HepG2 (cell line): ENCODE measurements around the gene CSTF3. TPM values are rescaled to one million over a fixed set of nuclear protein-coding genes. Genes with fewer than 3 reads are reported as not detected.

Experiments
- ATAC-seq: fragments of 200-7000 bp; cut with Tn5 transposase; 3 replicates; pipeline ENCODE4 v1.9.1; 2020; ENCODE audit warnings: mild to moderate bottlenecking, moderate library complexity
- BruUV-seq: library from RNA; stranded (reverse); fragments of 400-500 nt; replicated peaks from 2 replicates; lab custom pipeline; 2021; lab: Mats Ljungman, UMichigan
- CTCF ChIA-PET: fragments of 300-600 bp; formaldehyde crosslinking; extraction: SDS; loops from one replicate; lab custom pipeline; 2021; ENCODE audit warnings: low total read pairs, inconsistent platforms, low intra/inter-chr PET ratio; lab: Yijun Ruan, JAX
- POLR2A ChIA-PET: fragments of 350-600 bp; sonication (Branson Sonifier 250); formaldehyde crosslinking; loops from one replicate; lab custom pipeline; 2020; ENCODE audit warnings: antibody characterized with exemption, inconsistent platforms; lab: Yijun Ruan, JAX
- DNase-seq: peaks from one replicate; pipeline ENCODE4 v3.0.0-alpha.2; 2015; ENCODE audit warnings: low spot score
- FAIRE-seq: peaks from 3 replicates; lab custom pipeline; 2011; peaks lifted over from hg19 to GRCh38; lab: Jason Lieb, UNC
- H2AFZ ChIP-seq: one replicate; pipeline ENCODE4 v1.6.1; 2011; ENCODE audit warnings: low read length, inconsistent platforms
- H3K27ac ChIP-seq: fragments of 300-600 bp; 3 replicates; pipeline ENCODE4 v1.8.0; 2011; ENCODE audit warnings: mixed run types, mild to moderate bottlenecking, mixed read lengths, low read length, inconsistent platforms; ENCODE audit not compliant: insufficient read depth; ENCODE audit errors: extremely low read length
- H3K27me3 ChIP-seq, 2 experiments: fragments of 200-600 bp in 1 of 2; 2 replicates in 1 of 2; 3 replicates in 1 of 2; pipeline versions ENCODE4 v1.6.0 to v1.8.0; 2011; ENCODE audit warnings: low read length in 2 of 2, mild to moderate bottlenecking in 2 of 2, moderate library complexity in 2 of 2, inconsistent platforms in 1 of 2; ENCODE audit not compliant: insufficient read depth in 2 of 2, control insufficient read depth in 1 of 2
- H3K36me3 ChIP-seq, 2 experiments: fragments of 200-600 bp in 1 of 2; replicated peaks in 1 of 2; 2 replicates in 1 of 2; 3 replicates in 1 of 2; pipeline versions ENCODE4 v1.5.1 to v1.8.0; 2011; ENCODE audit warnings: low read length in 2 of 2, inconsistent platforms in 1 of 2; ENCODE audit not compliant: insufficient read depth in 2 of 2, control insufficient read depth in 1 of 2
- H3K4me1 ChIP-seq: 2 replicates; pipeline ENCODE4 v1.5.1; 2012; ENCODE audit warnings: low read length, inconsistent platforms; ENCODE audit not compliant: insufficient read depth
- H3K4me2 ChIP-seq: 2 replicates; pipeline ENCODE4 v1.6.0; 2011; ENCODE audit warnings: low read depth, low read length, inconsistent platforms
- H3K4me3 ChIP-seq, 3 experiments: fragments of 200-600 bp in 1 of 3; sonication (generic), shearing (Covaris generic) in 1 of 3; replicated peaks in 1 of 3; 2 replicates each; pipeline ENCODE4 v1.5.1; 2011 to 2016; ENCODE audit warnings: low read length in 3 of 3, inconsistent platforms in 2 of 3, low read depth in 2 of 3, mild to moderate bottlenecking in 2 of 3, control low read depth in 1 of 3, mixed read lengths in 1 of 3; ENCODE audit not compliant: insufficient read depth in 1 of 3
- H3K79me2 ChIP-seq: one replicate; pipeline ENCODE4 v1.6.1; 2011; ENCODE audit warnings: low read length, inconsistent platforms; ENCODE audit not compliant: insufficient read depth
- H3K9ac ChIP-seq: 2 replicates; pipeline ENCODE4 v1.6.0; 2011; ENCODE audit warnings: mild to moderate bottlenecking, low read depth, low read length, inconsistent platforms; ENCODE audit not compliant: insufficient read depth
- H3K9me3 ChIP-seq: 2 replicates; pipeline ENCODE4 v1.5.1; 2012; ENCODE audit warnings: mild to moderate bottlenecking, low read length
- H4K20me1 ChIP-seq: 2 replicates; pipeline ENCODE4 v1.6.0; 2011; ENCODE audit warnings: inconsistent platforms, mild to moderate bottlenecking, low read length, moderate library complexity; ENCODE audit not compliant: insufficient read depth
- ARHGAP35 ChIP-seq: sonication (generic); formaldehyde crosslinking; IDR thresholded peaks from 2 replicates; pipeline ENCODE4 v1.9.0; 2022; ENCODE audit warnings: mild to moderate bottlenecking, inconsistent platforms, moderate library complexity, missing genetic modification reagents, borderline replicate concordance
- CEBPG ChIP-seq: IDR thresholded peaks from 2 replicates; pipeline ENCODE4 v1.6.1; 2016
- CSRNP1 ChIP-seq: sonication (generic); formaldehyde crosslinking; IDR thresholded peaks from 2 replicates; pipeline ENCODE4 v1.8.1; 2023; ENCODE audit warnings: mild to moderate bottlenecking, missing genetic modification reagents
- ELF3 ChIP-seq: IDR thresholded peaks from 2 replicates; pipeline ENCODE4 v1.6.1; 2016; ENCODE audit warnings: missing genetic modification reagents, missing compliant biosample characterization
- KDM1A ChIP-seq: IDR thresholded peaks from 2 replicates; pipeline ENCODE4 v1.6.1; 2016; ENCODE audit warnings: missing compliant biosample characterization
- KDM5A ChIP-seq: fragments of 200-600 bp; sonication (generic); IDR thresholded peaks from 2 replicates; pipeline ENCODE4 v1.7.0; 2018; ENCODE audit warnings: antibody characterized with exemption, mild to moderate bottlenecking, low read length, borderline replicate concordance
- MED1 ChIP-seq: sonication (generic); formaldehyde crosslinking; IDR thresholded peaks from 2 replicates; pipeline ENCODE4 v1.4.0; 2020; ENCODE audit warnings: missing genetic modification reagents
- PRPF4 ChIP-seq: fragments of 200-400 bp; formaldehyde crosslinking; IDR thresholded peaks from 2 replicates; pipeline ENCODE4 v1.6.1; 2016; ENCODE audit warnings: low read length, low read depth; ENCODE audit not compliant: poor library complexity, severe bottlenecking
- SP1 ChIP-seq, 2 experiments: fragments of 450-650 bp in 1 of 2; sonication (generic) in 1 of 2; formaldehyde crosslinking in 1 of 2; IDR thresholded peaks; 2 replicates each; pipeline versions ENCODE4 v1.4.0 to v1.6.1; 2016 to 2020; ENCODE audit warnings: missing genetic modification reagents in 1 of 2
- TBX2 ChIP-seq: sonication (generic); formaldehyde crosslinking; IDR thresholded peaks from 2 replicates; pipeline ENCODE4 v1.5.0; 2020; ENCODE audit warnings: missing genetic modification reagents, mild to moderate bottlenecking, borderline replicate concordance
- TRIM24 ChIP-seq: sonication (generic); formaldehyde crosslinking; IDR thresholded peaks from 2 replicates; pipeline ENCODE4 v1.8.0; 2022; ENCODE audit warnings: mild to moderate bottlenecking, missing genetic modification reagents
- ZBTB3 ChIP-seq: sonication (generic); formaldehyde crosslinking; IDR thresholded peaks from 2 replicates; pipeline ENCODE4 v1.4.0; 2020; ENCODE audit warnings: low read depth, mild to moderate bottlenecking, moderate library complexity, missing genetic modification reagents, borderline replicate concordance
- ZFP82 ChIP-seq: sonication (generic); formaldehyde crosslinking; IDR thresholded peaks from 2 replicates; pipeline ENCODE4 v1.5.1; 2020; ENCODE audit warnings: mild to moderate bottlenecking, missing genetic modification reagents, borderline replicate concordance
- ZNF335 ChIP-seq: sonication (generic); formaldehyde crosslinking; IDR thresholded peaks from 2 replicates; pipeline ENCODE4 v1.4.0; 2020; ENCODE audit warnings: missing genetic modification reagents
- WGBS: methylation state at CpG from one replicate; pipeline ENCODE4 v1.1.6; 2017; ENCODE audit warnings: low lambda C conversion rate; 5-methylcytosine and 5-hydroxymethylcytosine counted together
- in situ Hi-C: cut with HindIII; loops from 2 replicates; pipeline ENCODE4 v1.10.0; 2017; ENCODE audit warnings: low pct_unique_long_range_greater_than_20kb; ENCODE audit not compliant: extremely low pct_ligation_motif_present
- intact Hi-C: fragments of 100-400 bp; cut with micrococcal nuclease; formaldehyde crosslinking; loops from one replicate; pipeline ENCODE4 v1.10.0; 2022; ENCODE audit not compliant: unreplicated experiment
- polyA plus RNA-seq, 8 experiments: library from polyadenylated mRNA; depleted of rRNA in 3 of 8; stranded (reverse) in 7 of 8; unstranded in 1 of 8; fragments of >200 nt; fragmentation: Illumina TruSeq in 4 of 8; extraction: Trizol in 4 of 8; gene quantifications; 2 replicates each; pipeline versions ENCODE4 v1.2.1 to v1.2.3, GENCODE V29; 2011 to 2016; ENCODE audit warnings: low read depth in 4 of 8, missing spikeins in 1 of 8, mixed read lengths in 1 of 8; ENCODE audit not compliant: insufficient read depth in 1 of 8
- total RNA-seq, 5 experiments: library from RNA; depleted of rRNA; stranded (reverse); fragments of >200 nt; fragmentation: Illumina TruSeq; extraction: Trizol; gene quantifications; 2 replicates each; pipeline ENCODE4 v1.2.3, GENCODE V29; 2016; ENCODE audit warnings: low read depth in 1 of 5
- TF ChIP-seq, protein P1 (sequence below): sonication (generic); formaldehyde crosslinking; conservative IDR thresholded peaks from 2 replicates; pipeline ENCODE4 v1.4.0; 2020; ENCODE audit warnings: missing genetic modification reagents

Gene CSTF3
- total and polyA plus RNA-seq, 2 of the 13 experiments (the other 11 are each of a cell fraction or from before 2014, with no cell fraction given) = 21.5 to 43.6 TPM

DNA sequence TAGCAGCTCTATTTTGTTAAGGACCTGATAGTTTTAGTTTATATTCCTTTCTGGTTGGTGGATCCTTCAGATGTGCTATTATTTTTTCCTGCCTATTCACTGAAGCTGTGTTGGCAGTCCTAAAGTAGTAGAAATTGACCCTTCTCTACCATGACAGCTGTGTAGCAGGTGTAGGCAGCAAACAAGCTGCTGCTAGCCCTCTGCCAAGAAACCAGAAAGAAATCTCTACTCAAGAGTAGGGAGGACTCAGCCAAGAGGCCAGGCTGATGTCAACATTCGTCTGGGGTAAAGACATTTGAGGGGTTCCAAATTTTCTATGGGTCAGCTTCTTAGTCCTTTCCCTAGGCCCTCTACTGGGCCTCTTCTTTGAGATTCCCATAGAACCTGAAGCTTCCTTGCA lies 51.2 kb downstream of the CSTF3 start:
- 95% methylated on average over 1 of the region's 1 CpG for WGBS
- DNase-seq (no peak), FAIRE-seq (no peak)
- TF ChIP-seq ARHGAP35 (CRISPR knock-in tag) (no peak), ZFP82 (CRISPR knock-in tag) (no peak), MED1 (CRISPR knock-in tag) (no peak), TBX2 (no peak), ZBTB3 (no peak)
- TF ChIP-seq, all 625 proteins: peak for 0
- peaks cover 1 to 11% of the 10 kb centered on the region in 2 experiments; a peak in 2 of 5 replicates for H3K36me3 ChIP-seq
- H2AFZ ChIP-seq = no peak overlapping the region
- POLR2A ChIA-PET = no interaction called here
- CTCF ChIA-PET = no interaction called here
- no peaks in the 10 kb centered on the region for H3K4me1 ChIP-seq
- no peak overlapping the region for H3K4me2 ChIP-seq
- BruUV-seq = no TSS peak
- no peaks in the 10 kb centered on the region for H3K79me2 ChIP-seq
- no peaks in the 10 kb centered on the region for H3K27me3 ChIP-seq
- in situ Hi-C loops (no loop called here), intact Hi-C loops (no loop called here)
- no peak overlapping the region for H3K27ac ChIP-seq
- H4K20me1 ChIP-seq = no peaks in the 10 kb centered on the region
- H3K9me3 ChIP-seq = no peaks in the 10 kb centered on the region
- H3K4me3 ChIP-seq = no peak overlapping the region
- H3K9ac ChIP-seq = no peak overlapping the region
- ATAC-seq = no peak

- BruUV-seq = no TSS peak
- DNase-seq = no peak
- Histone ChIP-seq H4K20me1 (no peaks in the 10 kb centered on the region), H3K4me3 (no peak overlapping the region), H3K4me1 (no peaks in the 10 kb centered on the region), H3K4me2 (no peak overlapping the region), H3K79me2 (no peaks in the 10 kb centered on the region), H3K27ac (no peak overlapping the region), H3K9me3 (no peaks in the 10 kb centered on the region), H3K27me3 (no peaks in the 10 kb centered on the region), H3K36me3 (peaks cover 3 to 17% of the 10 kb centered on the region in 2 experiments; a peak in 2 of 5 replicates), H2AFZ (no peak overlapping the region), H3K9ac (no peak overlapping the region)
- CTCF ChIA-PET = no interaction called here
- intact Hi-C loops = no loop called here
- FAIRE-seq = no peak
- in situ Hi-C loops = no loop called here
- ATAC-seq = no peak
- POLR2A ChIA-PET = no interaction called here
- no peak for TF ChIP-seq PRPF4
- TF ChIP-seq CSRNP1 = no peak
- no peak for TF ChIP-seq ELF3 (CRISPR knock-in tag)
- TF ChIP-seq KDM5A = no peak
- no peak for TF ChIP-seq ZNF335
- no peak for TF ChIP-seq SP1 (IDR thresholded peaks at IDR 0.05)
- TF ChIP-seq SP1 (CRISPR knock-in tag; IDR thresholded peaks at IDR 0.05) = no peak
- no peak for TF ChIP-seq KDM1A (CRISPR knock-in tag)
- no peak for TF ChIP-seq TRIM24 (CRISPR knock-in tag)
- TF ChIP-seq CEBPG (CRISPR knock-in tag) = no peak
- TF ChIP-seq, protein P1, sequence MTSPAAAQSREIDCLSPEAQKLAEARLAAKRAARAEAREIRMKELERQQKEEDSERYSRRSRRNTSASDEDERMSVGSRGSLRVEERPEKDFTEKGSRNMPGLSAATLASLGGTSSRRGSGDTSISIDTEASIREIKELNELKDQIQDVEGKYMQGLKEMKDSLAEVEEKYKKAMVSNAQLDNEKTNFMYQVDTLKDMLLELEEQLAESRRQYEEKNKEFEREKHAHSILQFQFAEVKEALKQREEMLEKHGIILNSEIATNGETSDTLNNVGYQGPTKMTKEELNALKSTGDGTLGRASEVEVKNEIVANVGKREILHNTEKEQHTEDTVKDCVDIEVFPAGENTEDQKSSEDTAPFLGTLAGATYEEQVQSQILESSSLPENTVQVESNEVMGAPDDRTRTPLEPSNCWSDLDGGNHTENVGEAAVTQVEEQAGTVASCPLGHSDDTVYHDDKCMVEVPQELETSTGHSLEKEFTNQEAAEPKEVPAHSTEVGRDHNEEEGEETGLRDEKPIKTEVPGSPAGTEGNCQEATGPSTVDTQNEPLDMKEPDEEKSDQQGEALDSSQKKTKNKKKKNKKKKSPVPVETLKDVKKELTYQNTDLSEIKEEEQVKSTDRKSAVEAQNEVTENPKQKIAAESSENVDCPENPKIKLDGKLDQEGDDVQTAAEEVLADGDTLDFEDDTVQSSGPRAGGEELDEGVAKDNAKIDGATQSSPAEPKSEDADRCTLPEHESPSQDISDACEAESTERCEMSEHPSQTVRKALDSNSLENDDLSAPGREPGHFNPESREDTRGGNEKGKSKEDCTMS (CRISPR knock-in tag) = no peak
Measured at GRCh38 chr11:33109294-33109895, 51.9 kb downstream of the CSTF3 start.
